Mesenteric fat pad (tissue), 1 donor: ENCODE results near the gene CTDNEP1. TPM values are rescaled to one million over a fixed set of nuclear protein-coding genes. Genes with fewer than 3 reads are reported as not detected.

Experiments used
- DNase-seq: peaks from one replicate; pipeline ENCODE4 v3.0.0-alpha.2; 2020; ENCODE audit warnings: low spot score
- total RNA-seq: library from RNA; stranded (reverse); fragmentation: NEBNext Ultra II Directional; extraction: Animal tissue kit (Norgen Biotek cat#: 25700); gene quantifications from one replicate; pipeline ENCODE4 v1.2.1, GENCODE V29; 2021
- donor health status: DM: yes; HTN: yes; CAD: no.

The CTDNEP1 gene
- total RNA-seq, 1 donor from 2014 or later: 120 TPM

- DNase-seq: no peak
Observed at GRCh38 chr17:7232114-7232513, 19.4 kb downstream of the CTDNEP1 start.

GRCh38 chr17:7229504-7229903 is 22.0 kb downstream of the CTDNEP1 start:
- no peak for DNase-seq

GRCh38 chr17:7228920-7229319 is 22.6 kb downstream of the CTDNEP1 start:
- no peak for DNase-seq

GRCh38 chr17:7226721-7227710 is 24.5 kb downstream of the CTDNEP1 start:
- no peak for DNase-seq

- DNase-seq: no peak
Observed at GRCh38 chr17:7225711-7226331, 25.7 kb downstream of the CTDNEP1 start.

- no peak for DNase-seq
Observed at GRCh38 chr17:7224661-7225111, 26.8 kb downstream of the CTDNEP1 start.

GRCh38 chr17:7224110-7224509 is 27.4 kb downstream of the CTDNEP1 start:
- DNase-seq: no peak

- no peak for DNase-seq
Observed at GRCh38 chr17:7223375-7223774, 28.2 kb downstream of the CTDNEP1 start.

GRCh38 chr17:7222972-7223292 is 28.6 kb downstream of the CTDNEP1 start:
- DNase-seq: no peak

GRCh38 chr17:7222093-7222971 is 29.2 kb downstream of the CTDNEP1 start:
- no peak for DNase-seq

GRCh38 chr17:7221278-7222092 is 30.0 kb downstream of the CTDNEP1 start:
- DNase-seq: no peak

GRCh38 chr17:7220593-7221277 is 30.8 kb downstream of the CTDNEP1 start:
- DNase-seq: no peak

GRCh38 chr17:7219812-7220592 is 31.5 kb downstream of the CTDNEP1 start, which contains the start of the genes ACADVL and DLG4:
Gene ACADVL (plus strand): TSS chr17:7219938. CDS start chr17:7219985, 47 bp downstream.
Gene DLG4 (minus strand): TSS chr17:7219836.
- DNase-seq: peak; percentile 98

- DNase-seq: no peak
Observed at GRCh38 chr17:7219229-7219811, 32.2 kb downstream of the CTDNEP1 start.

- no peak for DNase-seq
Observed at GRCh38 chr17:7218758-7219157, 32.8 kb downstream of the CTDNEP1 start.

GRCh38 chr17:7218166-7218565 is 33.4 kb downstream of the CTDNEP1 start:
- DNase-seq: no peak

- DNase-seq: no peak
Observed at GRCh38 chr17:7217113-7217987, 34.2 kb downstream of the CTDNEP1 start.
